Spleen (tissue), 7 donors: ENCODE data around the gene RHOBTB1.

Source experiments
- CTCF ChIP-seq, 11 experiments: fragments of 200-600 bp in 7 of 11; fragments of 450-650 bp in 4 of 11; sonication (generic) in 4 of 11; IDR thresholded peaks in 8 of 11; conservative IDR thresholded peaks in 3 of 11; 1 replicate in 7 of 11; 2 replicates in 4 of 11; pipeline versions ENCODE4 v1.4.0 to v1.8.0; 2016 to 2021; ENCODE audit warnings: antibody characterized with exemption in 11 of 11, inconsistent platforms in 4 of 11, mild to moderate bottlenecking in 1 of 11
- POLR2A ChIP-seq, 3 donors: fragments of 450-650 bp; IDR thresholded peaks; one replicate each; pipeline ENCODE4 v1.5.1; 2017; ENCODE audit warnings: antibody characterized with exemption in 3 of 3, mild to moderate bottlenecking in 1 of 3
- POLR2AphosphoS5 ChIP-seq, 3 donors: sonication (generic); formaldehyde crosslinking; IDR thresholded peaks; one replicate each; pipeline ENCODE4 v1.5.1; 2017; ENCODE audit warnings: antibody characterized with exemption in 3 of 3
- donor health status: DM: no; HTN: no; CAD: no; lungs with moderate emphysema.
- donor health status: DM: no; HTN: no; CAD: no.
- donor health status: DM: no; HTN: no; CAD: no.

- TF ChIP-seq CTCF (IDR thresholded peaks at IDR 0.05 in 8 of 11, conservative IDR thresholded peaks at IDR 0.05 in 3 of 11) (no peak), POLR2A (IDR thresholded peaks at IDR 0.05) (no peak), POLR2AphosphoS5 (IDR thresholded peaks at IDR 0.05) (no peak)
These were observed 121.2 kb downstream of the RHOBTB1 start for GRCh38 chr10:60822809-60823208.
